ENCODE data around the gene TXLNB.

DNA sequence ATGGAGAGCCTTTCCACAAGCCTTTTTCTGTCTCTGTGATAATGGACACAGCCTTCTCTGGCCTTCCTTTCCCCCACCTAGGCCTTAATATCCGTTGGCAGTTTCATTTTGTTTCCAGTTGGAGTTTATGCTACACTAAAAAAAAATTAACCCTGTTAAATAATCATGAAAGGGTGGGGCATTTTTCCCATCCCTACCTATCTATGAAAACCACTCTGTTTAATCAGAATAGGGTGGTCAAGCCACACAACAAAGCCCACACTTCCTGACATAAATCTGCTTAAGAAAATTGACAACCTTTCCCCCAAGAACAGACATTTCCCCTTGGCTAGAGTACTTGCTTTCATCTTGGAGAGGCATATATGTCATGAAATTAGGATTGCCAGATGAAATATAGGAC, 14.2 kb downstream of the TXLNB start:
- no peak for TF ChIP-seq POLR2A (IDR thresholded peaks at IDR 0.05)
- TF ChIP-seq, protein P1, sequence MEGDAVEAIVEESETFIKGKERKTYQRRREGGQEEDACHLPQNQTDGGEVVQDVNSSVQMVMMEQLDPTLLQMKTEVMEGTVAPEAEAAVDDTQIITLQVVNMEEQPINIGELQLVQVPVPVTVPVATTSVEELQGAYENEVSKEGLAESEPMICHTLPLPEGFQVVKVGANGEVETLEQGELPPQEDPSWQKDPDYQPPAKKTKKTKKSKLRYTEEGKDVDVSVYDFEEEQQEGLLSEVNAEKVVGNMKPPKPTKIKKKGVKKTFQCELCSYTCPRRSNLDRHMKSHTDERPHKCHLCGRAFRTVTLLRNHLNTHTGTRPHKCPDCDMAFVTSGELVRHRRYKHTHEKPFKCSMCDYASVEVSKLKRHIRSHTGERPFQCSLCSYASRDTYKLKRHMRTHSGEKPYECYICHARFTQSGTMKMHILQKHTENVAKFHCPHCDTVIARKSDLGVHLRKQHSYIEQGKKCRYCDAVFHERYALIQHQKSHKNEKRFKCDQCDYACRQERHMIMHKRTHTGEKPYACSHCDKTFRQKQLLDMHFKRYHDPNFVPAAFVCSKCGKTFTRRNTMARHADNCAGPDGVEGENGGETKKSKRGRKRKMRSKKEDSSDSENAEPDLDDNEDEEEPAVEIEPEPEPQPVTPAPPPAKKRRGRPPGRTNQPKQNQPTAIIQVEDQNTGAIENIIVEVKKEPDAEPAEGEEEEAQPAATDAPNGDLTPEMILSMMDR (IDR thresholded peaks at IDR 0.05), result no peak
